Medulla oblongata (tissue), 1 donor: Measurements from ENCODE around the gene LRRC18.

Experiments
- DNase-seq: peaks from one replicate; pipeline ENCODE4 v3.0.0-alpha.2; 2015; ENCODE audit errors: extremely low spot score

LRRC18 gene

DNA sequence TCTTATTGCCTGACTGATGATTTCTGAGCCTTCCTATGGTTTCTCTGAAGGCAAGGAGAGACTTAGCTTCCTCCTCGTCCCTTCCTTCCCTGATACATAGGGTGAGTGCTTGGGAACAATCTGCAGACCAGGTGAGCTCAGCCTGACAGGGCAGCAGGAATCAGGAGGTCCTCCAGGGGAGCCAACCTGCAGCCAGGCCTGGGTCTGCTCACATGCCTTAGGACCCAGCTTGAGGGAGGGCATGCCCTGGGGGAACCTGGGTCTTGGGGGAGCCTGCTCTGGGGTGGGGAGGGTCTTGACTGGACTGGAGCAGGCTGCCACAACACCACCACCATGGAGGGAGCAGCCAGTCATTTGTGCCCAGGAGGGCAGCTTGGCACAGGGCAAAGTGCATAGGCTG is 57.7 kb downstream of the LRRC18 start:
- DNase-seq, result no peak

GRCh38 chr10:48880016-48880705 is 59.5 kb downstream of the LRRC18 start:
- no peak for DNase-seq

DNA sequence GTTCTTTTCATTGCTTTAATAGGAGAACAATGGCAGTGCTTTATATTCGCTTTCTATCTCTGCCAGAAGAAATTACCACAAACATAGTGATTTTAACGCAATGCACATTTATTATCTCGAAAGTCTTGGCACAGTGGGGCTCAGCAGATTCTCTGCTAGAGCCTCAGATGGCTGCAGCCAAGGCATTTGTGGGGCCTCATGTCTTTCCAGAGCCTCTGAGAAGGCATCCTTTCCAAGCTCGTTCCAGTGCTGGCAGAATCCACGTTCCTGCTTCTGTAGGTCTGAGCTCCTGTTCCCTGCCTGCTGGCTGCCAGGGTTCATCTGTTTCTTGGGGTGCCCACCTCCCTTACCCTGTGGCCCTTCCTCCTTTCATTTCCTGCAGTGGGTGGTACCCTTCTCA is 60.2 kb downstream of the LRRC18 start:
- no peak for DNase-seq

DNA sequence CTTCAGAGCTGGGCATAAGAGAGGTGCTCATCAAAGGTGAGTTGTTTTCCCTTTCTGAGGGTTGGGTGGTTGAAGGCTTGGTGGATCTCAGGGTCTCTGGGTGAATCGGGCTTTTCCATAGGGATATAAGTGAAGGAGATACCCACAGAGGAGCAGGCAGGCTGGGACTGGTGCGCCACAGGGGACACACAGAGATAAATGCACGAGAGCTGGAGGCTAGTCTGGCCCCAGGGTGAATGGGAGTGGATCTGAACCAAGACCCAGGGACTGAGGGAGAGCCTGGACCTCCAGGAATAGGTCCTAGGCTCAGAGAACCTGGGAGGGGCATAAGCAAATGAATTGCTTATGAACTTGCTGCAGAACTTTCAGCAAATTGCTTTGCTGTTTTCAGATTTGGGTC is 61.5 kb downstream of the LRRC18 start:
- DNase-seq, result no peak

DNA sequence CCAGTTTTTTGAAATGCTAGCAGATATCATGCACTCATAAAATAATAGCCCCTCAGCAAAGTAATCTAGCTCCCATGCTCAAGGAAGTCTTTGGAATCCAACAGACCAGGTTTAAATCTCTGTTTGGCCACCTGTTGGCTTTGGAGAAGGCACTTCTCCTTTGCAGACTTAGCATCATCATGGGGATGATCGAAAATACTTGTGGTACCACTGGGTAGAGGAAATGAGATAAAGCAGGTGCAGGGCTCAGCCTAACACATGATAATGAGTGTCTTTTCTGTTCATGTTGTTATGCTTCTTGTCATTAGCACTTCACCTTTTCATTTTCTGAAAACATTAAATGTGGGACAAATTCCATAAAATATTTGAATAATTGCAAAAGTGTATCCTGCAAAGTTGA is 67.4 kb downstream of the LRRC18 start:
- no peak for DNase-seq
